Liver (tissue), 9 donors: ENCODE data around the gene TPR. TPM values are rescaled to one million over a fixed set of nuclear protein-coding genes. Genes with fewer than 3 reads are reported as not detected.
"Not testable (repeated sequence)": the region's sequence is repeated elsewhere in the genome, so short reads cannot be mapped to it uniquely, and the experiment has no call there.

Source experiments
- DNase-seq: peaks from one replicate; pipeline ENCODE4 v3.0.0-alpha.2; 2017; ENCODE audit warnings: low spot score
- H3K27ac ChIP-seq, 2 donors: one replicate each; pipeline ENCODE4 v1.7.0; 2013; ENCODE audit warnings: inconsistent platforms in 2 of 2, low read length in 2 of 2, control low read depth in 1 of 2, low read depth in 1 of 2, mild to moderate bottlenecking in 1 of 2
- H3K27me3 ChIP-seq, 4 donors: one replicate each; pipeline versions ENCODE4 v1.6.1 to v1.7.0; 2013; ENCODE audit warnings: low read length in 3 of 4, inconsistent platforms in 1 of 4, mild to moderate bottlenecking in 1 of 4, moderate library complexity in 1 of 4; ENCODE audit not compliant: control insufficient read depth in 4 of 4, insufficient read depth in 4 of 4
- H3K36me3 ChIP-seq, 4 donors: one replicate each; pipeline versions ENCODE4 v1.6.1 to v1.7.0; 2013; ENCODE audit warnings: low read length in 3 of 4, mild to moderate bottlenecking in 3 of 4, low read depth in 1 of 4, moderate library complexity in 1 of 4; ENCODE audit not compliant: control insufficient read depth in 4 of 4, insufficient read depth in 3 of 4
- H3K4me1 ChIP-seq, 4 donors: one replicate each; pipeline versions ENCODE4 v1.6.1 to v1.7.0; 2013; ENCODE audit warnings: low read length in 3 of 4, mild to moderate bottlenecking in 3 of 4, moderate library complexity in 1 of 4; ENCODE audit not compliant: control insufficient read depth in 4 of 4, insufficient read depth in 4 of 4
- H3K4me3 ChIP-seq, 3 donors: one replicate each; pipeline versions ENCODE4 v1.6.1 to v1.7.0; 2013; ENCODE audit warnings: low read length in 3 of 3, control low read depth in 1 of 3, low read depth in 1 of 3, mild to moderate bottlenecking in 1 of 3
- H3K9ac ChIP-seq, 2 donors: one replicate each; pipeline ENCODE4 v1.7.0; 2013; ENCODE audit warnings: low read length in 2 of 2, mild to moderate bottlenecking in 2 of 2, moderate library complexity in 2 of 2, control low read depth in 1 of 2, low read depth in 1 of 2
- H3K9me3 ChIP-seq, 4 donors: one replicate each; pipeline versions ENCODE4 v1.6.1 to v1.7.0; 2013; ENCODE audit warnings: low read length in 3 of 4; ENCODE audit not compliant: control insufficient read depth in 4 of 4
- CTCF ChIP-seq: fragments of 150-350 bp; IDR thresholded peaks from 2 replicates; pipeline ENCODE4 v1.5.1; 2017; ENCODE audit warnings: improper control_type of control experiment, low read depth, low read length; ENCODE audit not compliant: missing input control
- EGR1 ChIP-seq, 2 donors: IDR thresholded peaks; 2 replicates each; pipeline ENCODE4 v1.6.1; 2016 to 2018; ENCODE audit warnings: antibody characterized with exemption in 2 of 2, low read depth in 2 of 2
- FOXA1 ChIP-seq: IDR thresholded peaks from 2 replicates; pipeline ENCODE4 v1.6.1; 2016; ENCODE audit warnings: antibody characterized with exemption
- FOXA2 ChIP-seq: IDR thresholded peaks from 2 replicates; pipeline ENCODE4 v1.6.1; 2016; ENCODE audit warnings: antibody characterized with exemption
- GABPA ChIP-seq, 2 donors: IDR thresholded peaks in 1 of 2; conservative IDR thresholded peaks in 1 of 2; 2 replicates each; pipeline ENCODE4 v1.6.1; 2016; ENCODE audit warnings: antibody characterized with exemption in 2 of 2, mild to moderate bottlenecking in 1 of 2, moderate library complexity in 1 of 2
- HNF4A ChIP-seq, 2 donors: conservative IDR thresholded peaks; 2 replicates each; pipeline ENCODE4 v1.6.1; 2016; ENCODE audit warnings: antibody characterized with exemption in 2 of 2, mild to moderate bottlenecking in 2 of 2
- HNF4G ChIP-seq: IDR thresholded peaks from 2 replicates; pipeline ENCODE4 v1.6.1; 2016; ENCODE audit warnings: antibody characterized with exemption
- JUND ChIP-seq, 2 donors: IDR thresholded peaks; 2 replicates each; pipeline ENCODE4 v1.6.1; 2016; ENCODE audit warnings: antibody characterized with exemption in 2 of 2
- NR2F2 ChIP-seq: IDR thresholded peaks from 2 replicates; pipeline ENCODE4 v1.6.1; 2016; ENCODE audit warnings: antibody characterized with exemption
- RAD21 ChIP-seq, 2 donors: IDR thresholded peaks; 2 replicates each; pipeline ENCODE4 v1.6.1; 2016; ENCODE audit warnings: antibody characterized with exemption in 2 of 2, mild to moderate bottlenecking in 2 of 2
- REST ChIP-seq: IDR thresholded peaks from 2 replicates; pipeline ENCODE4 v1.6.1; 2016; ENCODE audit warnings: antibody characterized with exemption, mild to moderate bottlenecking
- RXRA ChIP-seq, 2 donors: IDR thresholded peaks; 2 replicates each; pipeline ENCODE4 v1.6.1; 2017 to 2018; ENCODE audit warnings: antibody characterized with exemption in 2 of 2, mild to moderate bottlenecking in 1 of 2
- TAF1 ChIP-seq: conservative IDR thresholded peaks from 2 replicates; pipeline ENCODE4 v1.6.1; 2016; ENCODE audit warnings: antibody characterized with exemption, mild to moderate bottlenecking
- YY1 ChIP-seq: IDR thresholded peaks from 2 replicates; pipeline ENCODE4 v1.6.1; 2016; ENCODE audit warnings: antibody characterized with exemption, mild to moderate bottlenecking
- ZBTB33 ChIP-seq: IDR thresholded peaks from 2 replicates; pipeline ENCODE4 v1.6.1; 2016; ENCODE audit warnings: antibody characterized with exemption
- WGBS: extraction: QIAGEN DNeasy Blood & Tissue Kit; methylation state at CpG from one replicate; pipeline ENCODE4 v1.1.7; 2013; 5-methylcytosine and 5-hydroxymethylcytosine counted together
- polyA plus RNA-seq, 2 donors: library from polyadenylated mRNA; stranded (reverse) in 1 of 2; unstranded in 1 of 2; fragments of 200-250 nt in 1 of 2; fragments of >200 nt in 1 of 2; fragmentation: Nextera tagmentation in 1 of 2; extraction: Ambion mirVana in 1 of 2; gene quantifications; one replicate each; pipeline versions ENCODE4 v1.2.1 to v1.2.3, GENCODE V29; 2013 to 2015
- total RNA-seq, 2 donors: library from RNA; depleted of rRNA; stranded (reverse); fragments of >200 nt; gene quantifications; one replicate each; pipeline ENCODE4 v1.2.3, GENCODE V29; 2014
- donor health status: healthy.
- donor health status: healthy.
- donor health status: healthy.
- donor health status: healthy.
- donor health status: healthy.

Gene TPR
- total and polyA plus RNA-seq, 4 donors: 8.1 to 45.1 (median 39.2) TPM

- WGBS: 95% methylated on average over 6 of the region's 6 CpGs
- H3K36me3 ChIP-seq: peaks cover 5 to 62% (median 44%) of the 10 kb centered on the region in 4 donors
- not testable (repeated sequence) for DNase-seq, H3K4me1 ChIP-seq, H3K27ac ChIP-seq, H3K27me3 ChIP-seq, H3K9me3 ChIP-seq, H3K4me3 ChIP-seq, H3K9ac ChIP-seq
Observed at GRCh38 chr1:186392711-186393110, 17.7 kb upstream of the TPR start.

- Histone ChIP-seq H3K27me3 (no peaks in the 10 kb centered on the region), H3K27ac (no peak overlapping the region), H3K36me3 (peaks cover 5 to 53% (median 43%) of the 10 kb centered on the region in 4 donors), H3K4me1 (peaks cover 0 to 6% (median 2%) of the 10 kb centered on the region in 4 donors), H3K4me3 (no peak overlapping the region), H3K9me3 (no peaks in the 10 kb centered on the region), H3K9ac (no peak overlapping the region)
- no peak for DNase-seq
- 95% methylated on average over 4 of the region's 4 CpGs for WGBS
- TF ChIP-seq GABPA (IDR thresholded peaks at IDR 0.05 in 1 of 2, conservative IDR thresholded peaks at IDR 0.05 in 1 of 2) (no peak), RAD21 (IDR thresholded peaks at IDR 0.05) (no peak), RXRA (IDR thresholded peaks at IDR 0.05) (no peak), ZBTB33 (no peak), YY1 (no peak), TAF1 (no peak), FOXA2 (no peak), HNF4A (conservative IDR thresholded peaks at IDR 0.05) (no peak), EGR1 (IDR thresholded peaks at IDR 0.05; ENCODE audit: low read depth in 2 of 2) (no peak), CTCF (no peak), NR2F2 (no peak), HNF4G (no peak), JUND (IDR thresholded peaks at IDR 0.05) (no peak), FOXA1 (no peak), REST (no peak)
Observed at GRCh38 chr1:186391841-186392240, 16.8 kb upstream of the TPR start.
